ENCODE measurements around the gene RNF222.
A peak's percentile ranks its signal among the peaks of the same experiment; 100 is the strongest.

Gene RNF222, protein sequence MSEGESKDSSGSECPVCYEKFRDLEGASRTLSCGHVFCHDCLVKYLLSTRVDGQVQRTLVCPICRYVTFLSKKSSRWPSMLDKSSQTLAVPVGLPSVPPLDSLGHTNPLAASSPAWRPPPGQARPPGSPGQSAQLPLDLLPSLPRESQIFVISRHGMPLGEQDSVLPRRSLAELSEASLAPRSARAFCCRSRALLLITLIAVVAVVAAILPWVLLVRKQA

DNA sequence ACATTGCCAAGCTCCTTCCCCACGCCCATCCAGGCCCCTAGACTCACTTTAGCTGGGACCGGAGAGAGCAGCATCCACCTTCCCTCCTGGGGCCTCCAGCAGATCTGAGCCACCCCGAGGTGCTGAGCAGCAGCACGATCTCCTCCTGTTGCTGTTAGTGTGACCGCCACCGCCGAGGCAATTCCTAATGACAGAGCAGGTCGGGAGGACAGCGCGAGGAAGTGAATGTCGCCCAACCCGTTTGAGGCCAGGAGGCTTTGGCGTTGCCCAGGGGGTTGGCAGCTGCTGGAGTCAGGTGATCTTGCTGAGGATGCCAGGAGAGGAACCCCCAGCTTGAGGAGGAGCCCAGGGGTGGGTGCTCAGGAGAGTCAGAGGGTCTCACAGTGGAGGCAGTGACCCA lies at the start of gene RNF222:
TSS of gene RNF222 (minus strand) at position 192 of the 400 bp plus-strand sequence. CDS start 4,366 bp downstream, outside the sequence.
- DNase-seq (ENCODE audit: low spot score): no peak

DNA sequence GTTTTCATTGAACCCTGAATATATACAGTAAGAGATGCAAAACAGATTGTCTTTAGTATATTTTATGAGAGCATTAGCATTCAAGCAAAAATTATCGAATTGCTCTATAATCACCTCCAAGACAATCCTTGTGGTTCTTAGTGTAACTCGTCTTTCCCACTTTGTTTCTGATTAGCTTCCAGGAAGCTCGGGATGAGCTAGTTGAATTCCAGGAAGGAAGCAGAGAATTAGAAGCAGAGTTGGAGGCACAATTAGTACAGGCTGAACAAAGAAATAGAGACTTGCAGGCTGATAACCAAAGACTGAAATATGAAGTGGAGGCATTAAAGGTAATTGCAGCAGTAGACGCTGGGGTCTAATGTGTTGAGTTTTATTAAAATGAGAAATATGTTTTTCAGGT lies 47.9 kb upstream of the RNF222 start:
- DNase-seq (ENCODE audit: low spot score): no peak

DNA sequence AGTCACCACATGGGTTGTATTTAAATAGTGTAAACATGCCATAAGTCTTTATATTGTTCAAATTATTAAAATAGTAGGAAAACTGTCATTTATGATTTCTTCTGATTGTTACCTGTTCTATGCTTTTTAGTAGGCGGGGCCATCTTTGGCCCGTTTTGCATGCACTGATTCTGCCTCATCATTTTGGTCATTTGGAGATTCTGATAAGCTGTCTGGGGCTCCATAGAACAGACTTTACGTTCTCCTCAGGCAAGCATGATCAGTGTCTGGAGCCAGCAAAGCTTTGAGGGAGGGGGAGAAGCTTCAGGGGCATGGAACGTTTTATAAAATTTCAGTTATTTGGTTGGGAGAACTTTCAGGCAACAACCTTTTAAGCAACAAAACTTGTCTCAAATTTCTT lies 46.9 kb upstream of the RNF222 start:
- DNase-seq (ENCODE audit: low spot score): no peak

DNA sequence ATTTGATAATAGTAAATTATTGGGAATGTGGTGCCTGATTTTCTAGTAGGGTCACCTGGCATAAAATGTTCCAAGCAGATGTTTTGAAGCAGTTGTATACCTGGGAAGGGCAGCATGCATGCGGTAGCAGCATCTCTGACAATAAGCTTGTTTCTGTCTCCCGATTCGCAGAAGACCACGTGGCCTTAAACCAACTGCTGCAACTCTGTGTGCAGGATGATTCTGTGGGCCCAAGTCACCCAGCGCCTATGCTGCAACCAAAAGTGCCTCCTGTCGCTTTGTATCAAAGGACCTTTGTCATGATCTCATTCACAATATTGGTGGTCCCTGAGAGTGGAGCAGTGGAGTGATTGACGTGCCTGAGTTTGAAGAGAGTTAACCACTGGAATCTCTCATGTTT lies 46.1 kb upstream of the RNF222 start:
- no peak for DNase-seq (ENCODE audit: low spot score)

DNA sequence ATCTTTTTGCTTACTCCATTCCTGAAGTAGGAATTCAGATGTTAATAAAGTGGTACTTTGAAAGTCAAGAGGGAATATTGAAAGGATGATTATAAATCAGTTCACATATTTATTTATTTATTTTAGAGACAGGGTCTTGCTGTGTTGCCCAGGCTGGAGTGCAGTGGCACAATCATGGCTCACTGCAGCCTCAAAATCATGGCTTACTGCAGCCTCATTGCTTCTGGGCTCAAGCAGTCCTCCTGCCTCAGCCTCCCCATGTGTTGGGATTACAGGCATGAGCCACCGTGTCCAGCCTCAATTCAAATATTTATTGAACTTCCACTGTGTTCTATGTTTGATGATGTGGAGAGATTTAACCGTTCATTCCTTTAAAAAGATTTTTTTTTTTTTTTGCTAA lies 44.7 kb upstream of the RNF222 start:
- no peak for DNase-seq (ENCODE audit: low spot score)

DNA sequence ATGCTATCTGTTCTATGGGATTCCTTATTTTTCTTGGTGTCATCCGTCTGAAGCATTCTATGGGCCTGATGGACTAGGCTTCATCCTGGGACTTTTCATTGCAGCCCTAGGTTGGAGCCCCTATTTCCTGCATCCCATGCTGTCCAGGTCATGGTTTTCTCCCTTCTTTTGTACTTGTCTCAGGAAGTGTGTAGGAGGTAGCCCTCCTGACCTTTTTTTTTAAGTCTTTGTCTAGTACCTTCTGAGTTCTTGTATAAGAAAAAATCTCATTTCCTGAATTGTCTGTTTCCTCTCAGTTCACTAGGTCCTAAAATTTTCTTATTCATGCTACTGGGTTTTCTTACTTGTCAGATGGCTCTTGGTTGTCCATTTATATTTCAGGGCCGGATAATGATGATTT lies 44.1 kb upstream of the RNF222 start:
- DNase-seq (ENCODE audit: low spot score): no peak

DNA sequence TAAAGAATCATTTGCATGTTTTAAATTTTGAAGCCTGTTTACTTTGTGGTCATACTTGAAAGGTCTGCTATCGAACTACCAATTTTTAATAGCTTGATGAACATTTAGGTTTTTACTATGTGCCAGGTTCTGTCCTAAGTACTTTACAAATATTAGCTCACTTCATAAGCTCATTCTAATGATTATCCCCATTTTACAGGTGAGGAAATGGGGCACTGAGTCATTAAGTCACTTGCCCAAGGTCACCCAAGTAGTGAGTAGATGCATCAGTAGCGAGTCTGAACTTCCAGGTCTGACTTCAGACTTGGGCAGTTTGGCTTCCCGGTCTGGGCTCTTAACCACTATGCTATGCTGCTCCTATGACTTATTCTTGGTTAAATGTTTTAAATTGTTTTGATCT lies 42.1 kb upstream of the RNF222 start:
- DNase-seq (ENCODE audit: low spot score): no peak

DNA sequence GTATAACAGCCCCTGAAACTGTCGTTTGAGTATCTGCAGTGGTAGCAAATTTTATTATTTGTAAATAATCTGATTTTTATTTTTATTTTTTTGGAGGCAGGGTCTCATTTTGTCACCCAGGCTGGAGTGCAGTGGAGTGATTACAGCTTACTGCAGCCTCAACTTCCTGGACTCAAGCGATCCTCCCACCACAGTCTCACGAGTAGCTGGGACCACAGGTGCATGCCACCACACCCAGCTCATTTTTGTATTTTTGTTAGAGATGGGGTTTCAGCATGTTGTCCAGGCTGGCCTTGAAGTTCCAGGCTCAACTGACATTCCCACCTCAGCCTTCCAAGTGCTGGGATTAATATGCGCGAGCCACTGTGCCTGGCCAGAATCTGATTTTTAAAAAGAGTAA lies 40.8 kb upstream of the RNF222 start:
- no peak for DNase-seq (ENCODE audit: low spot score)

DNA sequence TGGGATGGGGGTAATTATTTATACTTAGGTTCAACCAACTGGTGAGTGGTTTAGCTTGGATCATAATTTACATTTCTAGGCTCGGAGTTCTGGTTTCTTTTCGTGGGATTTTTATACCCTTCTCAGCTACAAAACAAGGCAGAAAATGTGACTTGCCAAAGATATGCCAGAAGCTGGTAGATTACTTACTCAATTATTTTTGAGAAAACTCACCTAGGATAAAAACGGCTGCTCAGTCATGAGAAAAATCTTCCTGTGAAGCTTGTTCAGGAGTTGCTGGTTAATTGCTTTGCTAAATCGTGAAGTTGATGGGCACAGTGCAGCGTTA lies 39.2 kb upstream of the RNF222 start:
- DNase-seq (ENCODE audit: low spot score): no peak

DNA sequence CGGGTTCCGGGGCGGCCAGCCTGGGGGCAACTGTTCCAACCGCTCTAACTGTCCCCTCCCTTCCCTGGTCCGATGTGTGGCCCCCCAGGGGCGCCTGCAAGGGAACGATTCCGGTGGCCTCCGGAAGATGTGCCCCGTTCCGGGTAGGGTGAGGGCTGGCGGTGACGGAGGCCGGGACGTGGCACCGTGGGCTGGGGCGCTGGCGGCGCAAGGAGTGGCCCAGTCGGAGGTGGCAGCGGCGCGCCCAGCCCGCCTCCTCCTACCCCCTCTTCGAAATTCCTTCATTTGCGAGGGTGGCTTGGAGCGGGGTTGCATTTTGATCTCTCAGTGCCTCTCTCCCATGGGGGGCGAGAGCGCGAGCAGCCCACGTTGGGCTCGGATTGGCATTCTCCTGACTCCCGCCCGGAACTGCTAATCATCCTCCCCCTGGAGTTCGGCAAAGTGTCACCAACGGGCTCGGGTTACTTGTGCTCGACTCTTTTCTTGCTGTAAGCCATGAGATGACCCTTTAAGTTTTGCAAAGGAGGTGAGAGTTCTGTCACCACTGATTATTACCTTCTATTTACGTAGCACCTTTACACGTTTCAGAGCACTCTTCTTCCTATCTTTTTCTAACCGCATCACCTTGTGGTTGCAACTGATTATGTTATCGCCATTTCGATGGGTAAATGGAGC lies 38.7 kb upstream of the RNF222 start:
- peak; percentile 63 for DNase-seq (ENCODE audit: low spot score)

DNA sequence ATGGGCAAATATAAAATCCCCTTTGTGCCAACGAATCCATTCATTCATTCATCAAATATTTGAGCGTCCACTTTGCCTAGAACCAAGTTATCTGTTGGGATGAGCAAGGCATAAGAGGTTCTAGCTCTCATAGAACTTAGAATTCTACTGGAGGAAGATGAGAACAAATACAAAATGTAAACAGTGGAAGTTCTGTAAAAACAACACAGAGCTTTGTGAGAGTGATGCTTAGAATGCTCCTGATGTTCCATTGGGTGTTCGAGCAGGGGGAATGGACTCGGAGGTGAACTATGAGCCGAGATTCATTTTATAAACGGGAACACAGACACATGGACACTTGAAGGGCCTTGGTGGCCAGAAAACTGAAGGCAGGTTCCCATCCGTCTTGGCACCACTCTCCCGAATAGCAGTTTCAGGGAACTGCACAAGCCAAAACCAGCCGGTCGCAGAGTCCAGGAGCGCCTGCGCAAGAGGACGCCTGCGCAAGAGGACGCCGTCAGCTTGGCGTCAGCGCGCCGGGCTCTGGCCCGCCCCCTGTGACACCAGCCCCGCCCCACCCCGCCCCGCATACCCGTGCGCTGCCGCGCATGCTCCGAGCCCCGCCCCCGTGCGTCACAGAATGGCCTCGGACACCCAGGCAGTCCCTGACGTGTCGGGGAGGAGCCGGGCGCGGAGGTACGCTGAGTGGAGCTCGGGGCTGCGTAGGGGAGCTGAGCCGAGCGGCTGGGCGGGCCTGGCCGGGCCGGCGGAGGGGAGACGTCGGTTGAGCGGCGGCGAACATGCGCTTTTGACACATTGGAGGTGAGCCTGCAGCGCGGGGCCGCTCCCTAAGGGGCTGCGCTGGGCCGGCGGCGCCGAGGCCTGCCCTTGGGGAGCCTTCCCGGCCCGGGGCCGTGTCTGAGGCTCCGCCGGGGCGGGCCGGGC lies 37.9 kb upstream of the RNF222 start, which contains the start of gene NDEL1:
TSS of gene NDEL1 (plus strand) at position 640 of the 924 bp plus-strand sequence. CDS start 8,388 bp downstream, outside the sequence.
- peak; percentile 100 for DNase-seq (ENCODE audit: low spot score)

DNA sequence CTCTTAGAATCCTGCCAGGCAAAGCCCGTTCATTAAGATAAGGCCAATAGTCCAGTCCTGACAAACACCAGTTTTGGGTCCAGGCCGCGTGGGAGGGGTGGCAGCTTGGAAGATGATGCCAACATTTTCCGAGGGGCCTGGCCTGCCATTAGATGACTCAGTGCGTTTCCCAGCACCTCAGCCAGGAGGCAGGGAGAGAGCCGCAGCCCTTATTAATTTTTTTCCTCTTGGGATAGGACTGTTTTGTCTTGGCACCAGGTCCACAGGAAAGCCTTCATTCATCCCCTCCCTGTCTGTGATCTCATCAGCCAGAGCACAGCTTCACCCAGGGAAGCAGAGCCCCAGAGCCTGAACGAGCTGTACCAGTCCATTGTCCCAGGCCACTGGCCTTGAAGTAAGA lies 33.3 kb upstream of the RNF222 start:
- peak; percentile 59 for DNase-seq (ENCODE audit: low spot score)

DNA sequence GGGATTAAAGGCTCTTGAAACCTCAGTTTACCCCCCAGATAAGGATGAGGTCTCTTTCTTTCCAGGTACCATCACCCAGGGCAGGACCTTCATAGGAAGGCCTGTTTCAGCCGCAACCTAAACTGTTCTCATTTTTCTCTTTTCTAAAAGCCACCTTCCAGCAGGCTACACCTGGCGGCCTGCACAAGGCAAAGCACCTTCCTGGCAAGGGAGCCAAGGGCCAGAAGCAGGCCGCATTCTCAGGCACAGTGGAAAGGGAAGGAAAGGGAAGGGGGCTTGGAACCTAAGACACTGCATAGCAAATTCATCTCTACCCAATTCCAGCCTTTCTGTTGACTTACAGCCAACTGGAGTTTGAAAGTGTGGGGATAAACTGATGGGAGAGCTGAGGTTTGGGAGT lies 29.2 kb upstream of the RNF222 start:
- DNase-seq (ENCODE audit: low spot score): no peak

DNA sequence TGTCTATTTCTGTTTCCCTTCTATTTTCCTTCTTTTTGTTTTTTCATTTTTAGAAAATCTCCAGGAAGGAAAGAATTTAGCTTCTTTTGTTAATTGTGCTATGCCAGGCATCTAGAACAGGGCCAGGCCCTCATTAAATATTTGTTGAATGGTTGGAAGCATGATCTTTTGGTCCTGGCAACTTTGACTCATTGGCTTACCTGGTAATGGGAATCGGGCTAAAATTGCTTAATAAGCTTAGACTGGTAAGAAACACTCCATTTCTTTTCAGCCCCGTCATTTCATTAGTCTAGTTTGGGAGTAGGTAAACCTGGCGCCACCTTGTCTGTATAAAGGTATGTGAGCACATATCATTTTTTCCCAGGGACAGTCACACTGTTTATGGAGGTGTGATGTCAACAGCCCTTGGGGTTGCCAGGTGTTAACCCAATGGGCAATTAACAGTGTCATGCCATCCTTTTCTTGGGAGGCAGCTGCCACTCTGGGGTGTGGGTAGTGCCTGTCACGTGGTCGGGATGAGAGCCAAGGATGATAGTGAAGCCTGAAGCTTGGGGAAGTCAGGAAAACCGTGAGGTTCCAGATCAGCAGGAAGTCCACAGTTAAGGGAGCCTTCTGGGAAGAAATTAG lies 28.6 kb upstream of the RNF222 start:
- DNase-seq (ENCODE audit: low spot score): no peak

DNA sequence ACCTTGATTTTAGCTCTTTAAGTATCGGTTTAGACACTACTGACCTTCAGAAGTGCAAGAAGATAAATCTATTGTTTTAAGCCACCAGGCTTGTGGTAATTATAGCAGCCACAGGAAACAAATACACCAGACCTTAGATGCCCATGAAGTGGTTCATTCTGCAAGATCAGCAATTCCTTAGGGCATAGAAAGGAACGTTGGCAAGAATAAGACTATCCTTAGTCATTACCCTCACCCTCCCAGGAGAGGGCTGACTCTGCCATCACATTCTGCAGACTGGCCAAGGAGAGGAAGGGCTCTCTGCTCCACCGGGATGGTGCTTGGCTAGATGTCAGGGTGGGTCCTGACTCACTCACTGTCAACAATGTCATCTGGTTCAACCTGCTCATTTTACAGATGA lies 23.9 kb upstream of the RNF222 start:
- DNase-seq (ENCODE audit: low spot score): no peak

DNA sequence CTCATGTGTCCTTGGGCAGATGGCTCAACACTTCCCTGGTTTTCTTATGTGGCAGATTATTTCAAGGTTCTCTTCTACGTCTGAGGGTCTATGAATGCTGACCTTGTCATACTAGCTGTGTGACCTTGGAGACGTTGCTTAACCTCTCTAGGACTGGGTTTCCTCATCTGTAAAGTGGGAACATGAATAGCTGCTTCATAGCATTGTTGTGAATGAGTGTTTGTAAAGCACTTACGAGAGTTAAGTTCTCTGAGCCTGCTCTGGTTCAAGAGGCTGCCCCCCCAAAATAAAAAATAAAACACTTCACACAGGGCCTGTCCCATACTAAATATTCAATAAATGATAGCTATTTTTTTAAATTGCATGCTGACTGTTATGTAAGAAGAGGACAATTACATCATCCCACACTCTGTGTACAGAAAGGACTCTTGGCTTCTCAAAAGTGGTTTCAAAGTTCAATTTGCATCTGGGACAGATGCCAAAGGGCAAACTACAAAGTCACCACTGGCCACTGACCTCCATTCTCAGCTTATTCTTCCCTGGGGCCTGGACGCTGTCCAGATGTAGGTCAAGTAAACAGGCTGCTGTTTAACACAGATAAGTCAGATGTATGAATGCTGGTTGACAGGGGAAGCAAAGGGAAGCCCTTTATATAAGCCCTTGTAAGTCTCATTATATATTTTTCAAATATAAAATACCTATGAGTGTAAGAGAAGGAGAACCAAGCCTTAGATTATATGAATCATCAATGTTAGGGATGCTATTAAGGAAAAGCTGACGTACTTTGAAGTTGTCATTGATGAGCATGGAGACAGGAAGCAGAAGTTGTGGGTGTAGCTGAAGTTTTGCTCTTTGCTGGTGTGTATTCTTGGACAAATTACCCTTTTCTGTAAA lies 22.7 kb upstream of the RNF222 start:
- peak; percentile 35 for DNase-seq (ENCODE audit: low spot score)

DNA sequence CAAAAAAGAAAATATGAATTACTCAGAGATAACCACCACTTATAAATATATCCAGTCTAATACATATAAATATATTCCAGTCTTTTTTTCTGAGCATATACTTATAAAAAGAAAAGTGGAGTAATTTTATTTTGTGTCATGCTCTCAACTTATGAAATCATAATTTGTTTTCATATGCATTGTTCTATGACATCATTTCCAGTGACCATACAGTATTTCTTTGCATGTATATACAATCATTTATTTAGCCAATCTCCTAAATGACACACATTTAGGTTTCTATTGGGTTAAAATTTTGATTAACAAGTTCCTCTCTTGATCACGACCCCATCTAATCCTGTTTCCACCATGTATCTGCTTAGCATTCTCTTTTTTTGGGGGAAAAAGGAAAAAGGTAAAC lies 21.7 kb upstream of the RNF222 start:
- no peak for DNase-seq (ENCODE audit: low spot score)

DNA sequence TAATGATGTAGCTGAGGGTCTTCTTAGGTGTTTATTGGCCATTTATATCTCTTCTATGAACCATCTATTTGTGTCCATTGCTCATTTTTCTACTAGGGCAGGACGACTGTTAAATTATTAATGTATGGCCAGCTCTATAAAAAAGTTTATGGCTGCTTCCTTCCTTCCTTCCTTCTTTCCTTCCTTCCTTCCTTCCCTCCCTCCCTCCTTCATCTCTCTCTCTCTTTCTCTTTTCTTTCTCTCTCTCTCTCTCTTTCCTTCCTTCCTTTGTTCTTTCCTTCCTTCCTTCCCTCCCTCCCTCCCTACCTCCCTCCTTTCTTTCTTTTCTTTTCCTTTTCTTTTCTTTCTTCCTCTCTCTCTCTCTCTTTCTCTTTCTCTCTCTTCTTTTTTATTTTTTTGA lies 20.8 kb upstream of the RNF222 start:
- no peak for DNase-seq (ENCODE audit: low spot score)

DNA sequence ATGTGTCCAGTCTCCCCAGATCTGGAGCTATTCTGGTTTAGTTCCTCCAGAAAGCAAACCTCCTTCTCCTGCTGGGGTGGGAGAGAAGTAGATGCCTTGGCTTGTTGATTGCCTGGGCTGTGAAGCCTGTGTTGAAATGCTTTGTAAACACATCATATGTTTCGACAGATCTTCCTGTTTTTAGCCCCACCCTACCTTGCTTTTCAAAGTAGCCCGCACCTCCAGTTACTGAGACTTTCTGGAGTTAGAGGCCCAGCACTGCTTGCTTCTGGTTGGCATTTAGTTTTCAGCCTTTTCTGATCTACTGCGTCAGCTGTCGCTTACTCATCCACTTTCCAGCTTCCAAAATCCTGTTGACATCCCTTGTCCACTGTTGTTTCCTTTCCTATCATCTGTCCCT lies 20.2 kb upstream of the RNF222 start:
- DNase-seq (ENCODE audit: low spot score): no peak

DNA sequence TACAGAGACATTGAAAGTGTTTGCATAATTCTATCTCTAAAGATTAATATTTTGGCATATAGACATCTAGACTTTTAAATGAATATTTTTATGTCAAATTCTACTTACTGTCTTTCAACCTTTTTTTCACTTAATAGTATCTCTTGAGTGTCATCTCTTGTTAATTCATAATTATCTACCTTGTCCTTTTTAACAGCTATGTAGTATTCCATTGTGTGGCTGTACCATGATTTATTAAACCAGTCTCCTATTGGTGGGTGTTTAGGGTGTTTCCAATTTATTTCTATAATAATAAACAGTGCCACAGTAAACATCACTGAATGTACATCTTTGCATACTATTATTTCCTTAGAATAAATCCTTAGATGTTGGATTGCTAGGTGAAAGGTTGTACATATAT lies 16.3 kb upstream of the RNF222 start:
- no peak for DNase-seq (ENCODE audit: low spot score)

DNA sequence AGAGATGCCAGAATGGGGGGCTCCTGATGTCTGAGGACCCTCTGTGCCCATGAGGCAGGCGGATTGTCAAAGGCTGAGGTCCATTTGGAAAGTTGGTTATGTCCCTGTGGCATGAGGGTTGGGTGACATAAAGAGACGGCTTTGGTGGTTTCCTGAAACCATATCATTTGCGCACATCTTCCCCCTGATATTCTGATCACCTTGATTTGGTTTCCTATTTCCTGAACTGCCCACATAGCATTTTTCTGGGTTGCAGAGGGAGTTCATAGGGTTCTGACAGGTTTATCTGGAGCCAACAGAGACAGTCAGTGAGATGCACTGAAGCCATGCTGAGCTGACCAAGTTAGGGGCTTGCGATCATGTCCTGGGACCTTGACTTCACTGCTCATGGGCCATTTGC lies 15.7 kb upstream of the RNF222 start:
- DNase-seq (ENCODE audit: low spot score): no peak

DNA sequence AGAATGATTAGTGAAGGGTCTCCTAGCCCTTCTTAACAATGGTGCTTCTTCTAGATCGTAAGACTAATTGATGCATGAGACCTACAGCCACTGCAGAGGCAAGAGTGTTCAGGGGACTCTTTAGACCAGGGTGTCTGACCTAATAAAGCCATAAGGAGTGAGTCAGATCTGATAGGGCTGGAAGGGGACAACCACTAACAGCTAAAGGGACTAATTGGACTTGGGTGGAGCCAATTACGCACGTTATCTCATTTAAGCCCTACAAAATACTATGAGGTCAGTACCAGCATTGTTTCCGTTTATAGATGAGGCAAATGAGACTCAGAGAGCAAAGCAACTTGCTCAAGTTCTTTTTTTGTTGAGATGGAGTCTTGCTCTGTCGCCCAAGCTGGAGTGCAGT lies 14.5 kb upstream of the RNF222 start:
- DNase-seq (ENCODE audit: low spot score): no peak
